Brain microvascular endothelial cell (primary cell): ENCODE results near the gene NTM.

Experiments
- DNase-seq: peaks from one replicate; pipeline ENCODE4 v3.0.0-alpha.2; 2020
- H3K27ac ChIP-seq: fragments of 250-450 bp; sonication (Bioruptor Pico); 2 replicates; pipeline ENCODE4 v1.5.1; 2020; ENCODE audit warnings: mild to moderate bottlenecking, moderate library complexity
- H3K27me3 ChIP-seq: fragments of 250-450 bp; sonication (Bioruptor Pico); replicated peaks from 2 replicates; pipeline ENCODE4 v1.5.1; 2020; ENCODE audit warnings: mild to moderate bottlenecking
- H3K36me3 ChIP-seq: fragments of 250-450 bp; sonication (Bioruptor Pico); replicated peaks from 2 replicates; pipeline ENCODE4 v1.5.1; 2020; ENCODE audit warnings: mild to moderate bottlenecking
- H3K4me3 ChIP-seq: 2 replicates; pipeline ENCODE4 v1.5.1; 2011; ENCODE audit warnings: low read depth, mild to moderate bottlenecking, control low read depth, low read length, moderate library complexity
- in situ Hi-C: cut with HindIII; loops from 2 replicates; pipeline ENCODE4 v1.10.0; 2017; ENCODE audit warnings: low sequenced_read_pairs, low pct_ligation_motif_present
- TF ChIP-seq, protein P1 (sequence below): IDR thresholded peaks from 2 replicates; pipeline ENCODE4 v1.5.1; 2011; ENCODE audit warnings: low read depth, mild to moderate bottlenecking, moderate library complexity, low read length, control low read depth, inconsistent platforms; ENCODE audit errors: missing control alignments

Gene NTM

GRCh38 chr11:131447277-131447815 is 76.9 kb downstream of the NTM start:
- TF ChIP-seq, protein P1, sequence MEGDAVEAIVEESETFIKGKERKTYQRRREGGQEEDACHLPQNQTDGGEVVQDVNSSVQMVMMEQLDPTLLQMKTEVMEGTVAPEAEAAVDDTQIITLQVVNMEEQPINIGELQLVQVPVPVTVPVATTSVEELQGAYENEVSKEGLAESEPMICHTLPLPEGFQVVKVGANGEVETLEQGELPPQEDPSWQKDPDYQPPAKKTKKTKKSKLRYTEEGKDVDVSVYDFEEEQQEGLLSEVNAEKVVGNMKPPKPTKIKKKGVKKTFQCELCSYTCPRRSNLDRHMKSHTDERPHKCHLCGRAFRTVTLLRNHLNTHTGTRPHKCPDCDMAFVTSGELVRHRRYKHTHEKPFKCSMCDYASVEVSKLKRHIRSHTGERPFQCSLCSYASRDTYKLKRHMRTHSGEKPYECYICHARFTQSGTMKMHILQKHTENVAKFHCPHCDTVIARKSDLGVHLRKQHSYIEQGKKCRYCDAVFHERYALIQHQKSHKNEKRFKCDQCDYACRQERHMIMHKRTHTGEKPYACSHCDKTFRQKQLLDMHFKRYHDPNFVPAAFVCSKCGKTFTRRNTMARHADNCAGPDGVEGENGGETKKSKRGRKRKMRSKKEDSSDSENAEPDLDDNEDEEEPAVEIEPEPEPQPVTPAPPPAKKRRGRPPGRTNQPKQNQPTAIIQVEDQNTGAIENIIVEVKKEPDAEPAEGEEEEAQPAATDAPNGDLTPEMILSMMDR: no peak
- H3K4me3 ChIP-seq: no peak overlapping the region
- H3K36me3 ChIP-seq: no peaks in the 10 kb centered on the region
- no peak overlapping the region for H3K27ac ChIP-seq
- in situ Hi-C loops: no loop called here
- DNase-seq: no peak
- no peaks in the 10 kb centered on the region for H3K27me3 ChIP-seq

DNA sequence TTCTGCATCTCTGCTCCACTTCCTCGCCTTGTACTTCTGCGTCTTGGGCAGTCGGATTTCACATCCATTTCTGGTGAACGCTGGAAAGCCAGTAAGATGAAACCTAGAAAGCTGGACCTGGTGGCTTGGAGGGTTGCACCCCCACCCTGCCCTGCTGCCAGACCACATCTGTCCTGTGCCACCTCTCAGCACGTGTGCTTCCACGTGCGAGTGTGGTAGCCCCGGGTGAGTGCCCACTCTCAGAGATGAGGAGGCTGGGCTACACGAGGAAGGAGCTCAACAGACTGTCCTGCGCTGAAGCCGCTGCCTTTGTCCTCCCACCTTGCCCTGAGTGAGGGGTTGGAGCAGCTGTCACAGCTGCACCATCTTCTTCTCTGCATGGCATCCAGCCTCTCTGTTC is 77.5 kb downstream of the NTM start:
- Histone ChIP-seq H3K27ac (no peak overlapping the region), H3K36me3 (no peaks in the 10 kb centered on the region), H3K4me3 (no peak overlapping the region), H3K27me3 (no peaks in the 10 kb centered on the region)
- in situ Hi-C loops: no loop called here
- TF ChIP-seq, protein P1: no peak
- no peak for DNase-seq

- TF ChIP-seq, protein P1: no peak
- Histone ChIP-seq H3K27me3 (no peaks in the 10 kb centered on the region), H3K36me3 (no peaks in the 10 kb centered on the region), H3K4me3 (no peak overlapping the region), H3K27ac (no peak overlapping the region)
- in situ Hi-C loops: no loop called here
- no peak for DNase-seq
These were observed 78.9 kb downstream of the NTM start for GRCh38 chr11:131449036-131450019.

DNA sequence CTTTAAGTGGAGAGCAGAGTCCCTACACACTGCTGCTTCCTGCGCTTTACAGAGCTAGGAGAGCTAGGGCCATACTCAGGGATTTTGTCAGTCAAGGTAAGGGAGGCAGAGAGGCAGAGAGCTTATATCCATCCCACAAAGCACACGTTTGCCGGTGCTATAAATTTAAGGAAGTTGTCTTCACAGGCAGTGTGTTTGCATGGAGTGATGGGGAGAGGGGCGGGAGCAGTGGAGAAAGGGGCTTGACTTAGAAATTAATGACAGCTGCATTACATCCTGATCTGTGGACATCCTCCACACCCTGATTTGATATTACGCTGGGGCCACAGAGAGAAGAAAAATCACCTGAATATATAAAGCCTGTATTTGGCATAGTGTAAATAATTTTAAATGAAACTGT is 84.1 kb downstream of the NTM start:
- Histone ChIP-seq H3K4me3 (no peak overlapping the region), H3K27ac (no peak overlapping the region), H3K36me3 (no peaks in the 10 kb centered on the region), H3K27me3 (no peaks in the 10 kb centered on the region)
- TF ChIP-seq, protein P1: no peak
- no peak for DNase-seq
- in situ Hi-C loops: no loop called here

DNA sequence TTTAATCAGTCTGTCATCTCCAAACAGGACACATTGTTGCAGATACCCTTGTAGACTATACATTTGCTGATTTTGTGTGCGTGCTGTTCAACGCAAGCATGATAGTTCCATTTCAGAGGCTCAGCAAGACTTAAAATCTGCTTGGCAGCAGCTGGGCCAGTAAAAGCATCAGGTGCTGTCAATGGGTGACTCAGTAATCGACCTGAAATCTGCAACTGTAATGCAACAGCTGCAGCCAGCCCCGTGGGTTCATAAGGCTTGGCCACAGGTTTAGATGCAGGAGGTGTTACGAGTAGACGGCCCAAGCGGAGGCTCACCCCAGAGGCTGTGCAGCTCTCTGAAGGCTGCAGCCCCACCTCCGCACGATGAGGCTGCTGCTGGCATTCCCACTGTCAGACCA is 84.6 kb downstream of the NTM start:
- DNase-seq: no peak
- no peak overlapping the region for H3K27ac ChIP-seq
- in situ Hi-C loops: no loop called here
- H3K4me3 ChIP-seq: no peak overlapping the region
- H3K36me3 ChIP-seq: no peaks in the 10 kb centered on the region
- TF ChIP-seq, protein P1: no peak
- H3K27me3 ChIP-seq: no peaks in the 10 kb centered on the region
